HG02943 (cell line): ENCODE measurements around the gene BRAF.
A peak's percentile ranks its signal among the peaks of the same experiment; 100 is the strongest.
"Not testable (repeated sequence)": the region's sequence is repeated elsewhere in the genome, so short reads cannot be mapped to it uniquely, and the experiment has no call there.

Experiments
- ATAC-seq: cut with Tn5 transposase; IDR thresholded peaks from one replicate; pipeline ENCODE4 v1.9.1; 2021; ENCODE audit warnings: mild to moderate bottlenecking, low read depth, moderate library complexity; ENCODE audit not compliant: unreplicated experiment

Gene BRAF

GRCh38 chr7:140924821-140925421 is at the start of gene BRAF:
Gene BRAF (minus strand): TSS chr7:140924929. CDS start chr7:140924703, 226 bp downstream.
- ATAC-seq, result peak; percentile 44

- ATAC-seq, result no peak
These were observed 48.4 kb upstream of the BRAF start for GRCh38 chr7:140972876-140973829.

DNA sequence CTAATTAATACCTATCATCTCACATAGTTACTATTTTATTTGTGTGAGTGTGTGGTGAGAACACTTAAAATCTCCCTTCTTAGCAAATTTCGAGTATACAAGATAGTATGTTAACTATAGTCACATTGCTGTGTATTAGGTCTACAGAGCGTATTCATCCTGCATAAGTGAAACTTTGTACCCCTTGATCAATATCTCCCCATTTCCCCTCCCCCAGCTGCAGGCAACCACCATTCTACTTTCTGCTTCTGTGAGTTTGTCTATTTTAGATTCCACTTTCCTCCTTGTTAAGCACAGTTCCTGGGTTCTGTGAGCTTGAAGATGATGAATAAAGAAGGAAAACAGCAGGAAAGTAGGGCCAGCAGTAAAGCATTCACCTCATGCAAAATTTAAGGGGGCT is 47.6 kb upstream of the BRAF start:
- no peak for ATAC-seq

- ATAC-seq, result no peak
These were observed 42.7 kb upstream of the BRAF start for GRCh38 chr7:140967438-140967837.

DNA sequence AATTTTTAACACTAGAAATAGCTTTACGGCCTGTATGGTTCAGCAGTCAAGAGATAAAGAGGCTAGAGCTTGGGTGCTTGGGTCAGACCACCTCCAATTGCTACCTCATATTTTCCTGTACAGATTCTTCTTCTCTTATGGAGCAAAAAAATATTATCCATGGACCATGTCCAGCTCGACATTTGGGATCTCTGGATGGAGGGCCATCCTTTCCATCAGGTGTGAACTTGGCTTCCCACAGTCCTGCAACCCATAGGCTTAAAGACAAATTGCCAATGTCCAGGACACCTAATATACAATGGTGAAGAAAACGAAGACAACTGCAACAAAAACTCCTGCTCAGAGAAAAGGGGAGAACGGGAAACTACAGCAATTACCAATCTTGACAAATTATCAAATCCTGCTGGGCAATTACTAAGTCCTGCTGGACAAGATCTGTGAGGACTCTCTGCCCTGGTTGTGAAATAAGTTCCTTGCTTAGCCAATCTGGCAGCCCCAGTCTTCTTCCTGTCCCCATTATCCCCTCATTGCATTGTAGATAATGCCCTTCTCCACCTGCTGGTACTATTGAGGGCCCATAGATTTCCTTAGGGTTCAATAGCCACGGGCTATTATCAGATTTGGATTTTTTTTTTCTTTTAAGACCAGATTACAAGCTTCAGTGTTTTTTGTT is 42.0 kb upstream of the BRAF start:
- no peak for ATAC-seq

- no peak for ATAC-seq
These were observed 36.4 kb upstream of the BRAF start for GRCh38 chr7:140961117-140961516.

DNA sequence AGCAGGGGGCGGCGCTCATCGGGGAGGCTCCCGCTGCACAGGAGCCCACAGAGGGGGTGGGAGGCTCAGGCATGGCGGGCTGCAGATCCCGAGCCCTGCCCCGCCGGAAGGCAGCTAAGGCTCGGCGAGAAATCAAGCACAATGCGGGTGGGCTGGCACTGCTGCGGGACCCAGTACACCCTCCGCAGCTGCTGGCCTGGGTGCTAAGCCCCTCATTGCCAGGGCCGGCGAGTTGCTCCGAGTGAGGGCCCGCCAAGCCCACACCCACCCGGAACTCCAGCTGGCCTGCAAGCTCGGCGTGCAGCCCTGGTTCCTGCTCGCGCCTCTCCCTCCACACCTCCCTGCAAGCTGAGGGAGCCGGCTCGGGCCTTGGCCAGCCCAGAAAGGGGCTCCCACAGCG is 32.3 kb upstream of the BRAF start:
- not testable (repeated sequence) for ATAC-seq

DNA sequence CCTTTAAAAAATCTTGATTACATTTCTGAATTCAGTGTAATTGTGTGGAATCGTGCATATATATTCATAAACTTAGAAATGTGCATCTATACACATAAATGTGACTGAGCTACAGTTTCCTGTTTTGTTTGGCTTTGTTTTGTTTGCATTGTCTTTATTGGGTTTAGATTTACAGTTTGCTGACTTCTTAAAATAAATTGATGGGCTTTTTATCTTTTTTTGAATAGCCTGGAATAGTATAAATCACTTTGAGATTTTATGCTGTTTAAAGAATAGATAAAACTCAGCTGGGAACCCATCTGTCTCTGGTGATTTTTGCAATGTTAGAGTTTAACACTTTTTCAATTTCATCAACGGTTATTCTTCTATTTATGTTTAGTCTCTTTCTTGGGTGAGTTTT is 21.2 kb upstream of the BRAF start:
- no peak for ATAC-seq

DNA sequence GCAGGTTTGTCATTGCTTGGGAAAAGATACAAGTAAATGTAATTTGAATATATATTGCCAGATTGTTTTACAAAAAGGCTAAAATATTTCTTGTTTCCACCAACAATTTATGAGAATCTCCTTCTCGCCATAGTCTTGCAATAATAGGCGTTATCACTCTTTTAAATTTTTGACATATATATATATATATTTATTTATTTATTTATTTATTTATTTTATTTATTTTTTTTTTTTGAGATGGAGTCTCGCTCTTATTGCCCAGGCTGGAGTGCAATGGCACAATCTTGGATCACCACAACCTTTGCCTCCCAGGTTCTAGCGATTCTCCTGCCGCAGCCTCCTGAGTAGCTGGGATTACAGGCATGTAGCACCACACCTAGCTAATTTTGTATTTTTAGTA is 17.5 kb upstream of the BRAF start:
- ATAC-seq, result not testable (repeated sequence)

- no peak for ATAC-seq
These were observed 16.2 kb upstream of the BRAF start for GRCh38 chr7:140940898-140941297.

DNA sequence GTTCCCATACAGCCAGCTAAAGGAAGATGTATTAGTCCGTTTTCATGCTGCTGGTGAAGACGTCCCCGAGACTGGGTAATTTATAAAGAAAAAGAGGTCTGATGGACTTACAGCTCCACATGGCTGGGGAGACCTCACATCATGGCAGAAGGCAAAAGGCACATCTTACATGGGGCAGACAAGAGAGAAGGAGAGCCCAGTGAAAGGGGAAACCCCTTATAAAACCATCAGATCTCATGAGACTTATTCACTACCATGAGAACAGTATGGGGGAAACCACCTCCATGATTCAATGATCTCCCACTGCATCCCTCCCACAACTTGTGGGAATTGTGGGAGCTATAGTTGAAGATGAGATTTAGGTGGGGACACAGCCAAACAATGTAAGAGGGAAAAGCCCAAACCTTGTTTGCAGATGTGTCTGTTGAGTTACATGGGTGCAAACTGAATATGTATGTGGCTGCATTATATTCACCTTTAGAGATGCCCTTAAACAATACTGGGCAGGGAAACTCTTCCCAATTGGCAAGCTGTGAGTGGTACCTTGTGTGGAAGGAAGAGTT is 13.1 kb upstream of the BRAF start:
- no peak for ATAC-seq

DNA sequence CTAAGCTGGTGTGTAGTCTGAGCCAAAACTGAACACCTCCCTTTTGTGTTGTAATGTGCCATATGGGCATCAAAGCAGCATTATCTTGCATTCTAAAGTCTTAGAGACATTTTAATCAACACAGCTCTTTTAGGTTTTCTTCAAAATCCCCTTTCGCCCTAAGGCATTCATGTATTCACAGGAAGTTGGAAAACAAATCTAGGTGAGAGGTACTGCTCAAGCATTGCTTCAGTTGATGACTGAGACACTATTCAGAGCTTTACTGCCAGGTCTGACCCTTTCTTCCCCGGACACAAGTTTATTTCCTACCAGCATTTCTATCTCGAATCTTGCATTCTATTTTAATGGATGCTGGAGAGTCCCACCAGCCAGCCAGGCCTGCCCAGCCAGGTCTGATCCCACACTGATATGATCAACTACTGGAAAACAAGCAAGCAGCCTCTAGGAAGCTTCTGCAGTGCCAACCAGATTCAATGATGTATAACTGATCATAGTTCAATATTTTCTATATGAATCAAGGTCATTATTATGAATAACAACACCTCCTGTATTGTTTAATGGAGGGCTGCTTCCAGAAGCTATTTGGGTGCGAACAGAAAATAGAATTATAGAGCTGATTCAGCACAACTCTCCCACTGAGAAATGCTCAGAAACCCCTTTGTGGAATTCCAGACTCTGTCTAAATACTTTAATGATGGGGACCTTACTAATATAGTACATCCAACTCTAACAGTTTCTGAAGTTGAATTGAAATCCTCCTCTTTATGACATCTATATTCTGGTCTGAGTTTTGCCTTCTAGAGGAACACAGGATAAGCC is 4.0 kb upstream of the BRAF start:
- ATAC-seq, result no peak

GRCh38 chr7:140927945-140928344 is 3.2 kb upstream of the BRAF start:
- not testable (repeated sequence) for ATAC-seq

DNA sequence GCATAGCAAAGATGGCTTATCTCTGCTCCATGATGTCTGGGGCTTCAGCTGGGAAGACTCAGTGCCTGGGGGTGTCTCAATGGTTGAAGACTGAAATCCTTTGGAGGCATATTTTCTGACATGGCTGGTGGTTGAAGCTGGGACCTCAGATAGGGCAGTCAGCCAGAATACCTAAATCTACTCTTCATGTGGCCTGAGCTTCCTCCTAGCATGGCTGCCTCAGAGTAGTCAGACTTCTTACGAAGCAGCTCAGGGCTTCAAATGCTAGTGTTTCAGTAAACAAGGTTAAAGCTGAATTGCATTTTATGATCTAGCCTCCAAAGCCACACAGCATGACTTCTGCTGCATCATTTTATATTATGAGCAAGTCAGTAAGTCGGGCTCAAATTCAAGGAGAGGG is 2.6 kb upstream of the BRAF start:
- no peak for ATAC-seq

GRCh38 chr7:140926021-140926817 is 1.5 kb upstream of the BRAF start:
- ATAC-seq, result no peak

DNA sequence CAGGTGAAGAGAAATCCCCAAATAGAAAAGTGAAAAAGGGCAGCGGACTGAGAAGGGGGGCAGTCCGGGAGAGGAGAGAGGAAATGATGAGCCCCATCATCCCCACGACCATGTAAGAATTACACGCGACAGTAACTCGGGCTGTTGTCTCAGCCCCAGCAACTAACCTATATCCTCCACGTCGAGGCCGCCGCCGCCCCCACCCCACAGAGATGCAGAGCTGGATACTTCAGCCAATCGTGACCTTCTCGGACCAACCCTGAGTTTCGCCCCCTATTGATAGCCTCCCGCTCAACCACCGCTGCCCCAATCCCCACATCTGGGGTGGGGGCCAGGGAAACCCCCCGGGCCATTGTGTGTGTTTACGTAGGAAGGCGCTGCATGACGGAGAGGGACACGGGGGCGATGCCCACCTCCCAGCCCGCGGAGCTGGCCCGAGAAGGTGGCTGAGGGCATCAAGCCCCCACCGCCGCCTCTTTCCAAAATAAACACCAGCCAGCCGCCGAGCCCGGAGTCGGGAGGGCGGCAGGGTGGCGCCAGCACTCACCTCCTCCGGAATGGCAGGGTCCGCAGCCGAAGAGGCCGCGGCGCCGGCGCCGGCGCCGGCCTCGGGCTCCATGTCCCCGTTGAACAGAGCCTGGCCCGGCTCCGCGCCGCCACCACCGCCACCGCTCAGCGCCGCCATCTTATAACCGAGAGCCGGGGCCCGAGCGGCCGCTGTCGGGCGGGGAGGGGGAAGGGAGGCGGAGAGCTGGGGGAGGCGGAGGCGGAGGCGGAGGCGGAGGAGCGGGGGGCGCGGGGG is 509 bp downstream of the BRAF start:
- ATAC-seq, result peak; percentile 82

DNA sequence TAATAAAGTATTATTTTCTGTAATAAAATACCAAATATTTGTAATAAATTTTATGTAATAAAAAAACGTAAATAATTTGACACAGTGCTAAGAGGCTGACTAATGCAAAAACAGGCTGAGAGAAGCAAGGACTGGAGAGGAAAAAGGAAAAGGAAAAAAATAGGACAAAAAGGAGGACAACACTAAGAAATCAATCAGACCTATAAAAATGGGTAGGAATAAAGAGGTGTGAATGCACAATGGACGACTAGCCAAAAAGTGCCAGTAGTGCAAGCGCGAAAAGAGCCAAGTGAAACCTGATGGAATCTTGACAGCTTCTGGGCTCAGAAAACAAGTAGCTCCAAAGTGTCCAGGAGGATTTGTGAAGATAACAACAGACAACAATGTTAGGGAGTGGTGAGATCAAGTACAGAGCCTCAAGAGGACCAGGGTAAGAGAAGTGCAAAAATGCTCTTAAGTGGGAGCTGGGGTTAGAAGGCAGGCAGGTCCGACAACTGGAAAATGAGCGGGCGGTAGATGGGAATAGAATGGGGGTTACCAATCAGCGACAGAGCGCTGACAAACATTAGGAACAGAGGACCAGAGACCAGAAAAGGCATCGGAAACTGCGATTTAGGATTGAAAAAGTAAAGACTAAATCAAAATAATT is 1.2 kb downstream of the BRAF start:
- no peak for ATAC-seq

DNA sequence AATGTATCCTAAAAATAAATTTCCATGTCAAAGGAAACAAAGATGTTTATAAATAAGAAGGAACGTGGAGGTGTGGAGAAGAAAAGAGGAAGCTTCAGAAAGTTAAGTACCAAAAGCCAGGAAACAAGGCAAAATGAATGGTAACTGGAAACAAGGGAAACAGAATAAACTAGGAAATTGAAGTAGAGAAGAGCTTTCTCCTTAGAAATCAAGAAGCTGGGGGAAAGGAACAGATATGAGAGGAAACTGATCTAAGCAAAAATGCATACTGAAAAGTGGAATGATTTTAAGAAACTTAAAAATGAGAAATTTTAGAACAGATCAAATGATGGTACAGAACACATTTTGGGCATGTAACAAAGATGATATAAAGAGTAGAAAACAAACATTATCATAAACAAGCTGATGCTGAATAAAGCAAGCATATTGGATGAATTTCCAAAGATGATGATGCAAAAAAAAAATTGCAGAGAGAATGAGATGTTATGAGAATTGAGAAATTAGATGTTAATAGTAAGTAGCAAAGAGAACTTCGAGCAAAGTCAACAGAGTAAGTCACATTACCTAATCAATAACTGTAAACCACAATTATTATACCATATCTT is 1.9 kb downstream of the BRAF start:
- ATAC-seq, result no peak
